Activated T-helper 1 cell treated with anti-CD3 and anti-CD28 coated beads, Interleukin-12 subunit alpha, Interleukin-12 subunit beta, Interleukin-2, Interleukin-4 antibody, amounts not matched to agents 30 ng/mL and 10 ng/mL and 1 ng/mL, durations not matched to agents 14 hours and 24 hours and 36 hours (primary cell): Measurements from ENCODE around the gene EPB41L3. TPM values are rescaled to one million over a fixed set of nuclear protein-coding genes. Genes with fewer than 3 reads are reported as not detected.

ENCODE experiments used
- DNase-seq: peaks from one replicate; pipeline ENCODE4 v3.0.0; 2021; ENCODE audit warnings: low spot score
- H3K27ac Mint-ChIP-seq: one replicate; pipeline ENCODE4 v1.8.0; 2021; ENCODE audit warnings: mild to moderate bottlenecking, mixed read lengths
- H3K27me3 Mint-ChIP-seq: one replicate; pipeline ENCODE4 v1.8.0; 2022; ENCODE audit warnings: mild to moderate bottlenecking, moderate library complexity, mixed read lengths; ENCODE audit not compliant: insufficient read depth
- H3K36me3 Mint-ChIP-seq: one replicate; pipeline ENCODE4 v1.8.0; 2021; ENCODE audit warnings: low read depth, mixed read lengths
- H3K4me1 Mint-ChIP-seq: one replicate; pipeline ENCODE4 v1.8.0; 2021; ENCODE audit warnings: low read depth, mixed read lengths
- H3K4me3 Mint-ChIP-seq: one replicate; pipeline ENCODE4 v1.8.0; 2021; ENCODE audit warnings: mild to moderate bottlenecking, moderate library complexity, mixed read lengths
- H3K9me3 Mint-ChIP-seq: one replicate; pipeline ENCODE4 v1.8.0; 2021; ENCODE audit warnings: mixed read lengths
- intact Hi-C: fragments of 100-400 bp; cut with micrococcal nuclease; formaldehyde crosslinking; loops from one replicate; pipeline ENCODE4 v1.15.1; 2024
- total RNA-seq: library from RNA; stranded (reverse); gene quantifications from 2 replicates; pipeline ENCODE4 v1.2.3, GENCODE V29; 2022

EPB41L3 gene
- total RNA-seq, 1 donor from 2014 or later = 1.7 TPM

- no peaks in the 10 kb centered on the region for H3K27me3 Mint-ChIP-seq
- no peak overlapping the region for H3K4me3 Mint-ChIP-seq
- H3K9me3 Mint-ChIP-seq = no peaks in the 10 kb centered on the region
- no peaks in the 10 kb centered on the region for H3K36me3 Mint-ChIP-seq
- H3K27ac Mint-ChIP-seq = no peak overlapping the region
- H3K4me1 Mint-ChIP-seq = no peaks in the 10 kb centered on the region
- intact Hi-C loops = loop anchor here (10.0 kb wide), 2 partner anchors 119 to 351 kb away; partner anchors contain the start of gene EPB41L3
- DNase-seq = no peak
Observed at GRCh38 chr18:5425721-5426120, 118.1 kb downstream of the EPB41L3 start.

DNA sequence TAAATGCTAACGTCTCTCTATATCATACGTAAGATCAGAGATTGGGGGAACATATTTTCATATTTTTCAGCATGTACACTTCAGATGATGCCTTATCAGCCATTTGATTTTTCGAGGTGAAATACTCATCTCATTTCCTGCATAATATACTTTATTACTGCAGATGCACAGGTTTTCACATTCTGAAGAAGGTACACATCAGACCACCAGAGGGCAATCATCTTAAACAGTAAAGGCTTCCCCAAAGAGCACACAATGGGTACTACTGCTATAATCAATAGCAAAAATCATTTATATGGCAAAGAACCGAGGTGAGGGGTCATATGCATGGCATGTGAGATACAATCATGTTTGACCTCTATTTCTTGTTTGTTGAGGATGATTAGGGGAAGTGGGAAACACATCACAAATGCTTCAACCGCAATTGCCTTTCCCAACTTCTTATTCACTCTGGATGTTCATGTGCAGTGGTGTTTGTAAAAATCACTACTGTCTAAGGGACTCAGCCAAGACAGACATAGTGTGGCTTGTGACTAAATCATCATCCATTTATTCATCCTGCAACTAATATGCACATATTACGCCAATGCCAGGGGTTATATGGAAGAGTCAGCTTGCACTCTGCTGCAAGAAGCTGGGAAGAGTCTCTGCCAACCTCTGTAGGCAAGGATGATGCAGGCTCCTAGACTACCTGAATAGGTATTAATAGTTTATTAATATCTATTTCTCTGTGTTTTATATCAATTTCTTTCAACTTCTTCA lies 118.7 kb downstream of the EPB41L3 start:
- Mint-ChIP-seq H3K4me1 (no peaks in the 10 kb centered on the region), H3K27ac (no peak overlapping the region), H3K27me3 (no peaks in the 10 kb centered on the region), H3K9me3 (no peaks in the 10 kb centered on the region), H3K36me3 (no peaks in the 10 kb centered on the region), H3K4me3 (no peak overlapping the region)
- DNase-seq = no peak
- intact Hi-C loops = loop anchor here (10.0 kb wide), 2 partner anchors 120 to 350 kb away; partner anchors contain the start of gene EPB41L3

DNA sequence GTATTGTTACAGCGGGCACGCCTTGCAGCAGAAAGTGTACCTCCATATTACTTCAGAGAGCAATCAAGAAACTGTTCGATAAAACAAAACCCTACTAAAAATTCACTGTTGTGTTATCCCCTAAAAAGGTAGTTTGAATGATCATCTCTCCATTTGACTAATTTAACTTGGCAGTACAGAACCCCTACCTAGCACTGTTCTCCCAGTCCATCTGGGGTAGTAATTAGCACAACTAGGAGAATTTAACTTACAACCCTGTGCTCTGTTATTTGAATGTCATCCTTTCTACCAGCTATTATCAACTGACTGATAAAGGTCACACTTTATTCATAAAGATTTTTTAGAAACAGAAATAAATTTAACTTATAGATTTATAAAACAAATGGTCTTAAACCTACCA lies 121.2 kb downstream of the EPB41L3 start:
- no peak for DNase-seq
- no peak overlapping the region for H3K4me3 Mint-ChIP-seq
- no peak overlapping the region for H3K27ac Mint-ChIP-seq
- intact Hi-C loops = loop anchor here (10.0 kb wide), 2 partner anchors 122 to 348 kb away; partner anchors contain the start of gene EPB41L3
- H3K27me3 Mint-ChIP-seq = no peaks in the 10 kb centered on the region
- H3K9me3 Mint-ChIP-seq = no peaks in the 10 kb centered on the region
- H3K4me1 Mint-ChIP-seq = no peaks in the 10 kb centered on the region
- no peaks in the 10 kb centered on the region for H3K36me3 Mint-ChIP-seq

GRCh38 chr18:5421981-5422380 lies 121.8 kb downstream of the EPB41L3 start:
- H3K9me3 Mint-ChIP-seq = no peaks in the 10 kb centered on the region
- intact Hi-C loops = loop anchor here (10.0 kb wide), 2 partner anchors 123 to 347 kb away; partner anchors contain the start of gene EPB41L3
- H3K27me3 Mint-ChIP-seq = no peaks in the 10 kb centered on the region
- no peak overlapping the region for H3K27ac Mint-ChIP-seq
- H3K4me3 Mint-ChIP-seq = no peak overlapping the region
- DNase-seq = no peak
- no peaks in the 10 kb centered on the region for H3K36me3 Mint-ChIP-seq
- H3K4me1 Mint-ChIP-seq = no peaks in the 10 kb centered on the region

- Mint-ChIP-seq H3K9me3 (no peaks in the 10 kb centered on the region), H3K27me3 (peaks cover 5% of the 10 kb centered on the region), H3K4me1 (no peaks in the 10 kb centered on the region), H3K36me3 (no peaks in the 10 kb centered on the region), H3K27ac (no peak overlapping the region), H3K4me3 (no peak overlapping the region)
- intact Hi-C loops = loop anchor here (10.0 kb wide), 2 partner anchors 124 to 346 kb away; partner anchors contain the start of gene EPB41L3
- no peak for DNase-seq
Observed at GRCh38 chr18:5420906-5421305, 122.9 kb downstream of the EPB41L3 start.

- Mint-ChIP-seq H3K9me3 (no peaks in the 10 kb centered on the region), H3K27ac (no peak overlapping the region), H3K36me3 (no peaks in the 10 kb centered on the region), H3K27me3 (peaks cover 6% of the 10 kb centered on the region), H3K4me3 (no peak overlapping the region), H3K4me1 (no peaks in the 10 kb centered on the region)
- intact Hi-C loops = no loop called here
- DNase-seq = no peak
Observed at GRCh38 chr18:5419601-5420000, 124.2 kb downstream of the EPB41L3 start.

DNA sequence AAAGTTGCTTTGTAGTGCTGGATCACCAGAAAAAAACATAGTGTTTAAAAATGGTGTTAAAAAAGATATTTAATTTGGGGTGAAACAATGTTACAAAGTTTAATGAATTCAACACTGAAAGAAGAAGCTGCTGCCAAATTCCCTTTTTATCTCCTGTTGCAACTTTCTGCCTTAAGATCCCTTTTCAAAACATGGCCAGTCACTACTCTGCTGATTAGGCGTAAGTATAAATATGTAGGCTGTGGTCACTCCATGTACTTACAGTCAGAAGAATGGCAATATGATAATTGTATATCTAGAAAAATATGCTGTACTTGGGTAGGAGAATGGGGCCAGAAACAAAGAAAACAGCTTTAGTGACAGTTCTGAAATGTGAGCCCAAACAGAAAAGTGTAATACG lies 124.8 kb downstream of the EPB41L3 start:
- no peak overlapping the region for H3K4me3 Mint-ChIP-seq
- H3K27me3 Mint-ChIP-seq = peaks cover 8% of the 10 kb centered on the region
- intact Hi-C loops = no loop called here
- no peaks in the 10 kb centered on the region for H3K9me3 Mint-ChIP-seq
- H3K27ac Mint-ChIP-seq = no peak overlapping the region
- no peaks in the 10 kb centered on the region for H3K4me1 Mint-ChIP-seq
- H3K36me3 Mint-ChIP-seq = no peaks in the 10 kb centered on the region
- DNase-seq = no peak

- no peak for DNase-seq
- Mint-ChIP-seq H3K4me1 (no peaks in the 10 kb centered on the region), H3K9me3 (no peaks in the 10 kb centered on the region), H3K27ac (no peak overlapping the region), H3K36me3 (no peaks in the 10 kb centered on the region), H3K4me3 (no peak overlapping the region), H3K27me3 (peaks cover 8% of the 10 kb centered on the region)
- intact Hi-C loops = no loop called here
Observed at GRCh38 chr18:5417342-5417741, 126.5 kb downstream of the EPB41L3 start.

DNA sequence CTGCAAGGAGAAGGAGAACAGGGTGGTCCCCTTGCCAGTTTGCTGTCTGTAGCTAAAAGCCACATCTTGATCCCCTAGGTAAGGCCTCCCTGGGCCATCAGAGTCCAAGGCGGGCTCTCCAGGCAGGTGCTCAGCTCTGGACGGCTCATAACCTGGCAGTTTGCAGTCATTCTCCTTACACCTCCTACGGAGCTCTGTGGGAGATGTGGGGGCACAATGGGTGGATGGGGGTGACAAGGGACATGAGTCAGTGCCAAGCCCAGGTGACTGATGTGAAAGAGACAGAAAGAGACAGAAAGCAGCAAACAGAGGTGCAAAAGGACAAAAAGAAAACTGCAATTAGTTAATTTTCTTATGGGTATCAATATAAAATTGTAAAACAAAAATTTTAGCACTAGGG lies 127.7 kb downstream of the EPB41L3 start:
- no peaks in the 10 kb centered on the region for H3K4me1 Mint-ChIP-seq
- intact Hi-C loops = no loop called here
- H3K4me3 Mint-ChIP-seq = no peak overlapping the region
- no peaks in the 10 kb centered on the region for H3K9me3 Mint-ChIP-seq
- H3K27me3 Mint-ChIP-seq = peaks cover 8% of the 10 kb centered on the region
- H3K27ac Mint-ChIP-seq = no peak overlapping the region
- H3K36me3 Mint-ChIP-seq = no peaks in the 10 kb centered on the region
- DNase-seq = no peak

DNA sequence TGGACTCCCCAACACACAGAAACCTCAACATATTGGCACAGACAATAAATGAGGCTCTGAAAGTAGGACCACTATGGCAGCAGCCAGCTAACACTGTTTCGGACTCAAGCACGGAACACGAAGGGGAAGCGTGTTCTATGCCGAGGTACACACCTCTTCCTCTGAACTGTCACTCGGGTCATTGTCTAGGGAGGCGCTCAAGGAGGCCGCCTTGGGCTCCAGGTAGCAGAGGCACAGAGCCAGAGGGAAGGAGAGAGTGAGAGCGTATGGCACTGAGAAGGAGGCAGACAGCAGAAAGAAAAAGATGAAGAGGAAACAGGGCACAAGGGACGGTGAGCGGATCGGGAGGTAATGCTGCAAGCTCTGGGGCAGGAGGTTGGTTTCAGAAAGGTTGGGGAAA lies 128.1 kb downstream of the EPB41L3 start:
- intact Hi-C loops = no loop called here
- no peak overlapping the region for H3K27ac Mint-ChIP-seq

DNA sequence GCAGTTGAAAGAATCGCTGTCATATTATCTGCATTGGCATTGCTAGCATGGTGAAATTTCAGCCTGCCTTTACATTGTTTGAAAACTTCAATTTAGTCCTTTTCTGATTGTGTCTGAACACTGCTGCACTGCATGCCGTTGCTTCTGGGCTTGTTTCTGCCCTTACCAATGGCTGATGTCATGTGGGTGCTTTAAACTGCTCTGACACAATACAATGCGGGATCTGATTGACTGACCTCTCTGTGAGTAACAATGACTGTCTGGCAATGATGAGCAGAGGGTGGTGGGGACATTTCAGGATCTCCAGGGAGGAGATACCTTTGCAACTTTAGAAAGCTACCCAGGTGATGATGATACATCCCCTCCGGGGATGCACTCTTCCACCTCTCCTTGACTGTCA lies 128.8 kb downstream of the EPB41L3 start:
- H3K4me3 Mint-ChIP-seq = no peak overlapping the region
- H3K27ac Mint-ChIP-seq = no peak overlapping the region
- no peaks in the 10 kb centered on the region for H3K36me3 Mint-ChIP-seq
- intact Hi-C loops = no loop called here
- no peak for DNase-seq
- H3K27me3 Mint-ChIP-seq = peaks cover 8% of the 10 kb centered on the region
- no peaks in the 10 kb centered on the region for H3K4me1 Mint-ChIP-seq
- H3K9me3 Mint-ChIP-seq = no peaks in the 10 kb centered on the region

More for the DNA sequence above, 128.1 kb downstream of the EPB41L3 start:
- Mint-ChIP-seq H3K9me3 (no peaks in the 10 kb centered on the region), H3K4me1 (no peaks in the 10 kb centered on the region), H3K36me3 (no peaks in the 10 kb centered on the region), H3K4me3 (no peak overlapping the region), H3K27me3 (peaks cover 8% of the 10 kb centered on the region)
- DNase-seq = no peak

DNA sequence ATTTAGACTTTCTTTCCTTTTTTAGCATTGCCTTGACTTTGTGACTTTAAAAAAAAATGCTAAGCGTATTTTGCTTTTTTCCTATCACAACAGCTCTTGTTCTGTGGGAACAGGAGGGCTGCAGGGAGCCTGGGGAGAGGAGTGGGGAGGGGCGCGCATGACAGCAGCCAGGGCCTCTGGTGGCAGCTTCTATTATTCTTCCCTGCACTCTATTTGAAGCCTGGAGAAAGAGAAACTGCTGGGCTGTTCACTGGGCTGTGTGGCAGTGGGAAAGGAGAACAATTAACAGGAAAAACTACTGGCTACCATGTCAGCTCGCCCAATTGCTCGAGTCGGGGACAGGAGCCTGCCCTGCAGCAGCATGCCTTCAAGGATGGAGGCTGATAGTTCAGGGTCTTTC lies 129.3 kb downstream of the EPB41L3 start:
- H3K36me3 Mint-ChIP-seq = no peaks in the 10 kb centered on the region
- no peaks in the 10 kb centered on the region for H3K9me3 Mint-ChIP-seq
- intact Hi-C loops = no loop called here
- H3K4me3 Mint-ChIP-seq = no peak overlapping the region
- H3K4me1 Mint-ChIP-seq = no peaks in the 10 kb centered on the region
- H3K27ac Mint-ChIP-seq = no peak overlapping the region
- peaks cover 8% of the 10 kb centered on the region for H3K27me3 Mint-ChIP-seq
- no peak for DNase-seq

GRCh38 chr18:5413447-5413846 lies 130.3 kb downstream of the EPB41L3 start:
- H3K36me3 Mint-ChIP-seq = no peaks in the 10 kb centered on the region
- H3K27me3 Mint-ChIP-seq = peaks cover 8% of the 10 kb centered on the region
- no peaks in the 10 kb centered on the region for H3K4me1 Mint-ChIP-seq
- intact Hi-C loops = no loop called here
- H3K27ac Mint-ChIP-seq = no peak overlapping the region
- no peak overlapping the region for H3K4me3 Mint-ChIP-seq
- H3K9me3 Mint-ChIP-seq = no peaks in the 10 kb centered on the region
- DNase-seq = no peak
